Testis (tissue), 2 donors: ENCODE results near the gene PRR5.

Experiments used
- CTCF ChIP-seq, 3 experiments: fragments of 450-650 bp in 2 of 3; fragments of 200-600 bp in 1 of 3; sonication (generic) in 1 of 3; IDR thresholded peaks; one replicate each; pipeline ENCODE4 v1.5.1; 2016 to 2019; ENCODE audit warnings: antibody characterized with exemption in 3 of 3, mild to moderate bottlenecking in 2 of 3, moderate library complexity in 1 of 3
- POLR2A ChIP-seq: fragments of 450-650 bp; IDR thresholded peaks from one replicate; pipeline ENCODE4 v1.6.1; 2017; ENCODE audit warnings: antibody characterized with exemption, mild to moderate bottlenecking, moderate library complexity

GRCh38 chr22:44750481-44750880 lies 48.5 kb downstream of the PRR5 start:
- TF ChIP-seq CTCF (IDR thresholded peaks at IDR 0.05) (no peak), POLR2A (no peak)
